Activated gamma-delta T cell treated with Interleukin-2 at 50 U/mL for 16 hours (primary cell): ENCODE data around the gene STOML1.

Experiments
- DNase-seq: peaks from one replicate; pipeline ENCODE4 v3.0.0-alpha.2; 2020

Gene STOML1

GRCh38 chr15:74013374-74013894 lies 21.3 kb upstream of the STOML1 start:
- no peak for DNase-seq

GRCh38 chr15:74011610-74012009 lies 19.5 kb upstream of the STOML1 start:
- no peak for DNase-seq

DNA sequence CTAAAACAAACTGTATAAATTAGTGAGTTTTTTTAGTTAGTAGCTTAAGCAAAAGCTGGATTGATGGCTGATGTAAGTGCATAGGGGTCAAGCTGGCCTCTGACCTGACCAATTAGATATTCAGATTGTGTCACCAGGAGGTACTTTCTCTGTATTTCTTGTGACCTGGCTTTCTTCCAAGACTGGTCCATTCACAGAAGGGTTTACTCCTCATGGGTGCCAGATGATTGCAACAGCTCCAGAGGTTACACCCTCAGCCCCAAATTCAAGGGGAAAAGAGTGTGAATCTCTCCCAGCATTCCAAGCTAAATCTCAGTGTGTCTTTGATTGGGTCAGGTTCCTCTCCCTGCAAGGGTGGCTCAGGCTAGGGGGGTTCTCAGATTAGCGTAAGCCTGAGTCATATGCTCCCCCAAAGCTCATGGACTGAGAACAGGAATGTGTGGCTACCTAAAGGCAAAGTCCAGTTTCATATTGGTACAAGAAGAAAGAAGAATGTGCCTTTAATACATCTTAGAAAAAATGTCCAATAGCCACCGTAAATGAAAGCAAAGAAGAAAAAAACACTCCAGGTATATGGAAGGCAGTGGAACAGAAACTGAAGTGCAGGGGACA lies 18.9 kb upstream of the STOML1 start:
- no peak for DNase-seq

- DNase-seq, result no peak
Measured at GRCh38 chr15:74008901-74009300, 16.8 kb upstream of the STOML1 start.

GRCh38 chr15:74007820-74008371 lies 15.8 kb upstream of the STOML1 start:
- DNase-seq, result no peak

DNA sequence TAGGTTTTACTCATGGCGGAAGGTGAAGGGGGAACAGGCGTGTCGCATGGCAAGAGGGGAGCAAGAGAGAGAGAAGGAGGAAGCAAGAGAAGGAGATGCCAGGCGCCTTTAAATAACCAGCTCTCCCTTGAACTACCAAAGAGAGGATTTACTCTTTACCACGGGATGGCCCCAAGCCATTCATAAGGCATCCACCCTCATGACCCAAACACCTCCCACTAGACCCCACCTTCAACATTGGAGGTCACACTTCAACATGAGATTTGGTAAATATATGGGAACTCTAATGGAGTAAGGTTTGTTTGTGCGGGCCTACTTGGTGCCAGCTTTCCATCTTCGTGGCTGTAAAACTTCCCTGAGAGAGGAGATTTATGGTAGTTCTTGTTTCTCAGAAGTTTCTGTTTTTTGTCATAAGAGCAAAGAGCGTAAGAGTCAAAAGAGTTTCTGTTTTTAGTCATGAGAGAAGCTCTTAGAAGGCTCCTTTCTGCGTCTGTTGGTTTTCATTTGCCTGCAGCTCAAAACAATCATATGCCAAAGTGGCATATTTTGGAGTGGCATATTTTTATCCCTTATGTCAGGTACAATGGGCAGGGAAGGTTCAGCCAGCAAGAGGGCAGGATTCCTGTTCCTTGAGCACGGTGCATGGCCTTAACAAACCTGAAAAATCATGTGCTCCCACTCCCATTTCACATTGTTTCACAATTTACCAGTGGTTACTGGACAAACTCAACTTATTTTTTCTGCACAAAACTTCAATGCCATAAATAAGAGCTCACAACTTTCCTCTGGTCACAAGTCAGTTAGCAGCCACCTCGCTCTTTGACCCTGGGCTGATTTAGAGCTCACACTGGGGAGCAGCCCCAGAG lies 14.9 kb upstream of the STOML1 start:
- no peak for DNase-seq

- DNase-seq, result no peak
Measured at GRCh38 chr15:73997986-73998385, 5.9 kb upstream of the STOML1 start.

DNA sequence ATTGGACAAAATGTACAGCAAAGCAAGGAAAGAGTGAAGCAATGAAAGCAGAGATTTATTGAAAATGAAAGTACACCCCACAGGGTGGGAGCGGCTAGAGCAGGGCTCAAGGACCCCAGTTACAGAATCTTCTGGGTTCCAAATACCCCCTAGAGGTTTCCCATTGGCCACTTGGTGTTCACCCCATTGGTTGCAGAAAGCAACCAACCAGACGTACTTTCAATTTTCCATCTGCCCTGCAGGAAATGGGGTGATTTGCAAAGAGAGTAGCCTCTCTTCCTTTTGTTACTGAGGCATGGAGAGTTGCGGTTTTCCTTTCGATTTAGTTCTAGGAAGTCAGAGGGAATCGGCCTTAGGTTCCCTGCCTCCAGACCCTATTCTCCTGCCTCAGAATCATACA lies 4.8 kb upstream of the STOML1 start:
- no peak for DNase-seq

DNA sequence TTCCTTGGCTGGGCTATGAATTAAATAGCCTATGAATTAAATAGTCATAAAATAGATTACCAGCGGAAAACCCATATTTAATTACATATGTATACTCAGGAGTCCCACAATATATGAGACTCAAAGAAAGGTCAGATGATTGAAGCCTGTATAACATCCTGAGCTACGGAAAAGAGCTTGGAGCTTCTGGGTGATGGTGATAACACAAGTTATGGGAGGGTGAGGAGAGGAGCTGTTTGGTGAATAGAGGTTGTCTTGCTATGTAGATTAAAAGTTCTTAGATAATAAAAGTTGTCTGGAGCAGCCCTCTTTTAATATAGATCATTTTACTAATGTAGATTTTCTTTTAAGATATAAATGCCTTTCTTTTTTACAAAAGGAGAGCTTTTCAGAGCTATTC lies 4.2 kb upstream of the STOML1 start:
- no peak for DNase-seq

DNA sequence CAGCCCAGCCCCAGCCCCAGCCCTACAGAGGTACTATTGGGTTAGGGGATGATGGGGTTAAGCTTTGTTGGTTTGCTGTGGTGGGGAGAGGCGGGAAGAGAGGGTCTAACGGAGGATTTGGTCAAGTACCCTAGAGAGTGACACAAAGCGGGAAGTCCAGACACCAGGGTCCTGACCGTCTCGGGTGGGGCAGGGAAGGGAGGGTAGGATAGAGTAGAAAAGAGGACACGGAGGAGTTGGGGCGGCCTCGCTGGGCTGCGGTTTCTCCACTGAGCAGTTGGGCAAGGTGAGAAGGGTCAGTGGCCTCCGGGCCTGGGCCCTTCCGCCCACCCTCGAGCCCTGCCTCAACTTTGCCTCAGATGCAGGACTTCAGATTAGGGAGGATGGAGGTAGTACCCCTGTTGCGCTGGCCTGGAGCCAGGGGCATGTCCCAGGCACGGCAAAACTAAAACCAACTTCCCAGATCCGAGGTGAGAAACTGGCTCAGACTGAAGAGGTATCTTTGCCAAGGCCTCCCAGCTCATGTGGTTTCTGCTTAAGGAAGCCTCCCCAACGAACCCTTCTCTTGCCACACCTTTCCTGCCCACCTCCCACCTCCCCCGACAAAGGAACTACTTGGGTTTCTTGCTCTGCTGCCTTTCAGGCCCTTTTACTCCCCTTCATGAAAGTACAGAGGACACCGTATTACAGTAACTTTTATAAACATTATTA lies 3.0 kb upstream of the STOML1 start:
- DNase-seq, result no peak

DNA sequence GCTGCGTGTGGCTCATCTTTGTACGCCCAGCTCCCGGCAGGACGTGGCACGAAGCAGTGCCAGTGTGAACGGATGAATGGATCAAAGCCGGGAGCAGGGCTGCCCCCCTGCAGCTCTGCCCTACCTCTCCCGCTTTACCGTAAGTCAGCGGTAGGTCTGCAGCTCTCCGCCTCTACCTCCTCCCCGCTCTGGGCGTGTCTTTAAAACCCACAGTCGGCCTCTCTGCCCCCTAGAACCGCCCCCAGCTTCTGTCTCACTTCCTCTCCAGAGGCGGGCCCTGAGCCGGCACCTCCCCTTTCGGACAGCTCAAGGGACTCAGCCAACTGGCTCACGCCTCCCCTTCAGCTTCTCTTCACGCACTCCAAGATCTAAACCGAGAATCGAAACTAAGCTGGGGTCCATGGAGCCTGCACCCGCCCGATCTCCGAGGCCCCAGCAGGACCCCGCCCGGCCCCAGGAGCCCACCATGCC lies 2.4 kb upstream of the STOML1 start, which contains the start of gene PML:
TSS of gene PML (plus strand) at position 304 of the 471 bp plus-strand sequence. CDS start at position 401, 97 bp downstream.
- peak; percentile 90 for DNase-seq

GRCh38 chr15:73993211-73993994 lies 1.3 kb upstream of the STOML1 start:
- no peak for DNase-seq

- no peak for DNase-seq
Measured at GRCh38 chr15:73992594-73992898, 451 bp upstream of the STOML1 start.

- DNase-seq, result no peak
Measured at GRCh38 chr15:73991260-73991659, 835 bp downstream of the STOML1 start.

DNA sequence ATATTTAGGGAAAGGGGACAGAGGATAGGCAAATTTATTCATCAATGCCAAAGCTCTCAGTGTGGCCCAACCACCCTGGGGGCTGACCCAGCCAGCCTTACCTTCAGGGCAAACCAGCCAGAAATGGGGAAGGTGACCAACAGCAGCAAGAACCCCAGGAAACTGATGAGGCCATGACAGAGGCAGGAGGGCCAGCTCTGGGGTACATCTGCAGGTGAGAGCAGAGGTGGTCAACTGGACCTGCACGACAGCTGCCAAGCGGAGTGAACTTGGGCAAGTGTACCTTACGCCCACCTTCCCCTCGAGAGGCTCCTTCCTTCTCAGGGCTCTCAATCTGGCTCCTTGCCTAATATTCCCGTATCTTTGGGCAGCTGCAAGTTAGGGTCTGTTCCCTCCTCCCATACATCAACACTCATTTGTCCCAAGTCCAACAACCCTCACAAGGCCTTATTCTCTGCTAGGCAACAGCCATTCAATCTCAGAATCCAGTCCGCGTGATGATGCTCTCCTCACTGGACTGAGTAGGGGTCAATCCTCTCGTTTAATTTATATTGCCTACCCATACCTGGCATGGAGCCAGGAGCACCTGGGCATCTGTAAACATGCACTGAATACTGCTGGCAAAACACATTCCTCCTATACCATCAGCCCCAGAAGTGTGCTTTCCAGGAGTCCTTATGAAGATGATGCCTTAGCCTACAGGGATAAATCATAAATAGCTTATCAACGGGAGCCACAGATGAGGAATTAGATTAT lies 1.7 kb downstream of the STOML1 start:
- no peak for DNase-seq

- DNase-seq, result no peak
Measured at GRCh38 chr15:73989001-73989798, 2.9 kb downstream of the STOML1 start.

GRCh38 chr15:73988445-73988969 lies 3.6 kb downstream of the STOML1 start:
- DNase-seq, result no peak

DNA sequence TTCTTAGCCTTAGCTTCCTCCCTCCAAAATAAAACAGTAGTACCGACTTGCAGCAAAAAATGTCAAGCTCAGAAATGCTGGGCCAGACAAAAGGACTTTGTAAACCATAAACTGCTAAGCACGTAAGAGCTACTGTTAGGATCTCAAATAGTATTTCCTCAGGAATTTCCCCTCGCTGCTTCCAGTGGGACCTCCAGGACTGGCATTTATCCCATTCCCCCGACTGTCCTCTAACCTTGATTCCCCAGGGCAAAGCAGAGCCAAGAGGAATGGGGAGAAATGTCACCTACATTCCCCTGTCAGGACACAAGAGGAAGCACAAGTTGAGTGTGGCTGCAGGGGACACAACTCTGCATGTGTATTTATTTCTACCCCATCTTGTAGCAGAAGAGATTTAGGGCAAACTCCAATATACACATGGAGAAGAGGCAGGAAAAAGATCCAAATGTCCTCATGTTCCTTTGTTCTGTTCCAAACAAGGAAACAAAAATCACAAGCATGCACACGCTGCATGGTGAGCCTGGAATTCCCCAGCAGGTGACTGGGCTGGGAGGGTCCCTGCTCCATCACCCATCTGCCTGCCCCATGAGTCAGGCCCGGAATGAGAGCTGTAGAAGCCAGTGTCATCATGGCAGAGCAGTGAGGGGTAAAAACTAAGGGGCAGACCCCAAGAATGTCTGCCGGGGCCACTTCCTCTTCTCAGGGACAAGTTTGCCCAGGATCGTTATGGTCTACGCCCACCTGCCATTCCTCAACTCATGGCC lies 4.2 kb downstream of the STOML1 start:
- no peak for DNase-seq

GRCh38 chr15:73987250-73987649 lies 4.8 kb downstream of the STOML1 start:
- DNase-seq, result no peak

DNA sequence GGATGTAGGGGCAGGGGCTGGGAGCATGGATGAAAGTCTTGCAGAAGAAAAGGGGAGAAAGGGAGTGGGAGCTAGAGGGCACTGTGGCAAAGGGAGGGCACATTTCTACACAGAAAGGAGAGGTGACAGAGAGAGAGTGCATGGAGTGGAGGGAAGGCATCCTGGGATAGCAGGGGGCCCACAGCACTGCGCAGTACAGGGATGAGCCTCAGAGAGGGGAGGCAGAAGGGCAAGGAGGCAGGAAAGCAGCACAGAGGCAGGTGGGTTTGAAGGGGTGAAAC lies 5.4 kb downstream of the STOML1 start:
- DNase-seq, result no peak
